ENCODE measurements around the gene SUN2. TPM values are rescaled to one million over a fixed set of nuclear protein-coding genes. Genes with fewer than 3 reads are reported as not detected.

SUN2 gene
- polyA plus RNA-seq, 3 donors from 2014 or later, result 444 to 668 (median 473) TPM

DNA sequence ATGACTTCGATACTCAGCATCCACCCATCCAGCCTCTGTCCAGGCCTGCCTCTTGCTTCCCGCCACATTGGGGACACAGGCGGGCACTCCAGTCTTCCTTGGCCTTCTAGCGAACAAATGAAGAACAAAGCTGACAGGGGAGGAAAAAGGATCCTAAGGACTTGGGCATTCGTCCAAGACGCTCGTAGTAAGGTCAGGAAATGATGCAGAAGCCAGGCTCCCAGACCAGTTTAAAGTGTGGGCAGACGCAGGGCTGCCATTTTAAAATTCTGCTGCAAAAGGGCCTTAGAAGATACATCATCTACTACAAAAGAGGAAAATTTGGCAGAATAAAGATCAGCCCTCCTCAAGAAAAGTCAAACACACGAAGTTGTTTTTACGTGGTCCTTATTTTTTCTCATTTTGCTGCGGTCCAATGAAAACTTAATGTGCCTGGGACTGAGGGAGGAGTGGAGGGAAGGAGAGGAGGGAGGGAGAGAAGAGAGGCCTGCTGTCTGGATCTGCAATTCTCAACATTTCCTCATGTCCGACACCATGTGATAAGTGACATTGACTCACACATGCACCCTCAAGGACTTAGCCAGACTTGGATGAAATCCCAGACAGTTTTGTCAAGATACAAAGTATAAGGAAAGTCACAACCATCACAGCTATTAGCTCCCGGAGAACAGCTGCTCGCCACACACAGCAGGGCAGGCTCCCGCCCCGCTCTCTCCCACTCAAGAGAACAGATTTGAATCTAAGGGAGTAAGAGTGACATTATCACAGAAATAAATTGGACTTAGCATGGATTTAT lies 32.4 kb upstream of the SUN2 start:
- DNase-seq, result no peak
- Mint-ChIP-seq H3K27ac (no peak overlapping the region), H3K4me3 (no peak overlapping the region), H3K9me3 (no peaks in the 10 kb centered on the region), H3K27me3 (ENCODE audit: low read depth in 3 of 3) (no peaks in the 10 kb centered on the region), H3K36me3 (no peaks in the 10 kb centered on the region), H3K4me1 (peaks cover 5 to 6% of the 10 kb centered on the region in 2 donors)

DNA sequence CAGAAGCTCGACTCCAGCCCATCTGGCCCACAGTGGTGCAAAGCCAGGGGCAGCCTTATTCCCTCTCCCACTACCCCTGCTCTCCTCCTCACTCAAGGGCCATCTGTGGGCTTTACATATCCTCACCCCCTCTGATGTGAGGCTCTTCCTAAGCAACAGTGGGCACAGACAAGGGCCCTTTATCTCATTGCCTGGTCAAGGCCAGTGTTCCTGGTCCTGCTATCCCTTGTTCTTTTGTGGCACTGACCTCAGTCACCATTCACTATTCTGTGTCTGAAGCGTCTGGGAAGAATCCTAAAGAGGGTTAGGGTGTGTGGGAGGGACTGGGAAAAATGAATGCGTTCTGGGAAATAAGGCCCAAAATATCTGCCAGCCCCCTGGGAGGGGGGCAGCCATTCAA lies 30.8 kb upstream of the SUN2 start:
- no peak for DNase-seq
- Mint-ChIP-seq H3K4me3 (no peak overlapping the region), H3K27me3 (ENCODE audit: low read depth in 3 of 3) (no peaks in the 10 kb centered on the region), H3K4me1 (no peaks in the 10 kb centered on the region), H3K27ac (no peak overlapping the region), H3K9me3 (no peaks in the 10 kb centered on the region), H3K36me3 (peaks cover 6 to 7% (median 7%) of the 10 kb centered on the region in 3 donors)

- Mint-ChIP-seq H3K4me1 (no peaks in the 10 kb centered on the region), H3K27me3 (ENCODE audit: low read depth in 3 of 3) (no peaks in the 10 kb centered on the region), H3K36me3 (peaks cover 9 to 14% (median 11%) of the 10 kb centered on the region in 3 donors), H3K9me3 (no peaks in the 10 kb centered on the region), H3K4me3 (no peak overlapping the region), H3K27ac (no peak overlapping the region)
- no peak for DNase-seq
Measured at GRCh38 chr22:38784856-38785255, 29.1 kb upstream of the SUN2 start.

DNA sequence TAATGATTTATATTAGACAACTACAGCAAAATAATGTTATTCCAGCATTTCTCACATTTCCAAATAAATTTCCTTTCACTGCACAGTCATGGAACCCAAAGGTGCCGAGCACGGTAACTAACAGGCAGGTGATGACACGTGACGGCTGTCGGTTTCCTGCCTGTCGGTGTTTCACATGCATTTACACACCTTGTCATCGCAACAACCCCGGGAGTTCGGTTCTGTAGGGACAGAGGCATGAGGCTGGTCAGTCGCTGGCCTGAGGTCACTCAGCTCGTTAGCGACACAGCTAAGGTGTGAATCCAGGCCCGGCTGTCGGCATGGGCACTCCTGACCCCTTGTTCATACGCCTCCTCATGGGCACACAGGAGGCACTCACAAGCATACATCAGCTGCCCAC lies 28.2 kb upstream of the SUN2 start:
- Mint-ChIP-seq H3K4me1 (no peaks in the 10 kb centered on the region), H3K27me3 (ENCODE audit: low read depth in 3 of 3) (no peaks in the 10 kb centered on the region), H3K4me3 (no peak overlapping the region), H3K9me3 (no peaks in the 10 kb centered on the region), H3K36me3 (peaks cover 9 to 14% (median 11%) of the 10 kb centered on the region in 3 donors), H3K27ac (no peak overlapping the region)
- DNase-seq, result no peak

- H3K9me3 Mint-ChIP-seq, result no peaks in the 10 kb centered on the region
- H3K27ac Mint-ChIP-seq, result no peak overlapping the region
- no peaks in the 10 kb centered on the region for H3K27me3 Mint-ChIP-seq (ENCODE audit: low read depth in 3 of 3)
- H3K4me1 Mint-ChIP-seq, result no peaks in the 10 kb centered on the region
- H3K4me3 Mint-ChIP-seq, result no peak overlapping the region
- no peak for DNase-seq
- H3K36me3 Mint-ChIP-seq, result peaks cover 11 to 18% (median 13%) of the 10 kb centered on the region in 3 donors
Measured at GRCh38 chr22:38783095-38783615, 27.4 kb upstream of the SUN2 start.

DNA sequence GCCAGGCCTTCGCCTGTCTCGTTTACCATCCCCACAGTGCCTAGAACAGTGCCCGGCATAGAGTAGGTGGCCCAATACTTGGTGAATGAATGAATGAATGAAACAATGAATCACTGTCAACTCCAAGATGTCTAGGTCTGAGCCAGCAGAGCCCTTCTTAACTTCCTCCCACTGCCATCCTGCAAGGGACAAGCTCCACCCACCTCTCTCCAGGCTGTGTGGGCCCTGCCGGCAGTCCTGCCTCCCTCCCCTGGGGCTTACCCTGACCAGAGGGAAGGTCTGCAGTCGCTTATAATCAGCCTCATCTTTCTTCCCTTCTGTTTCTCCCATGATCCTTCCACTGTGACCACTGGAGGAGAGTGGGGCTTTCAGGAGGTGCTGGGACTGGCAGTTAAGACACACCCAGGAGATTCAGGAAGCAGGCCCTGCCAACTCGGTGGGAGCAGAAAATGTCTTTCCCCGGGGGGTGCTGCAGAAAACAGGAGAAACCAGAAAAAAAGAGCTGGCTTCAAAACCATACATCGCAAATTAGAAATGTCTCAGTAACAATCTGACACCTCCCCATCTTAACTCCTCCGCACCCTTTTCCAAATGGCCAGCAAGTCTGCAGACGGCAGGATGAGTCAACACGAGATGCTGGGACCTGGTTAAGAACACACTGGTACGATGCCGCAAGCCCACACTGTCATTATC lies 26.8 kb upstream of the SUN2 start:
- Mint-ChIP-seq H3K9me3 (no peaks in the 10 kb centered on the region), H3K36me3 (peaks cover 11 to 19% (median 15%) of the 10 kb centered on the region in 3 donors), H3K27me3 (ENCODE audit: low read depth in 3 of 3) (no peaks in the 10 kb centered on the region), H3K27ac (peak overlapping the region in 1 of 6 donors; percentile 35), H3K4me3 (no peak overlapping the region), H3K4me1 (no peaks in the 10 kb centered on the region)
- no peak for DNase-seq

DNA sequence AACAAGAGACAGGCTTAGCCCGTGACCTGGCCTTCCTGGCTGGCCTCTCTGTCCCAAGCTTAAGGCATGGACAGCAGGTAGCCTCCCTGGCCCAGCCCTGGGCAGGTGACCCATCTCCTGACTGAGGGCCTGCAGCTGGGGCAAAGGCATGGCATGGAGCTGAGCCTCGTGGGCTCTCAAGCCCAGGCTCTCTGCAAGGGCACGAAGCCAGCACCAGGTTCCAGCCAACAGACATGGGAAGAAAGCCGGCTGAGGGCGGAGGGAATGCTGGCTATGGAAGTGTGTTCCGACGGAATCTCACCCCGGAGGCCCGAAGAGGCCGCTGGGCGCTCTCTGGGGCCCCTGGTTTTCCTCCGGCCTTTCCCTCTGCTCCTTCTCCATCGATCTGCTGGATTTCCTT lies 25.2 kb upstream of the SUN2 start:
- no peak for DNase-seq
- H3K27ac Mint-ChIP-seq, result no peak overlapping the region
- H3K36me3 Mint-ChIP-seq, result peaks cover 11 to 19% (median 15%) of the 10 kb centered on the region in 3 donors
- no peaks in the 10 kb centered on the region for H3K9me3 Mint-ChIP-seq
- peaks cover 0 to 3% of the 10 kb centered on the region in 2 donors for H3K4me1 Mint-ChIP-seq
- H3K4me3 Mint-ChIP-seq, result no peak overlapping the region
- H3K27me3 Mint-ChIP-seq (ENCODE audit: low read depth in 3 of 3), result no peaks in the 10 kb centered on the region

DNA sequence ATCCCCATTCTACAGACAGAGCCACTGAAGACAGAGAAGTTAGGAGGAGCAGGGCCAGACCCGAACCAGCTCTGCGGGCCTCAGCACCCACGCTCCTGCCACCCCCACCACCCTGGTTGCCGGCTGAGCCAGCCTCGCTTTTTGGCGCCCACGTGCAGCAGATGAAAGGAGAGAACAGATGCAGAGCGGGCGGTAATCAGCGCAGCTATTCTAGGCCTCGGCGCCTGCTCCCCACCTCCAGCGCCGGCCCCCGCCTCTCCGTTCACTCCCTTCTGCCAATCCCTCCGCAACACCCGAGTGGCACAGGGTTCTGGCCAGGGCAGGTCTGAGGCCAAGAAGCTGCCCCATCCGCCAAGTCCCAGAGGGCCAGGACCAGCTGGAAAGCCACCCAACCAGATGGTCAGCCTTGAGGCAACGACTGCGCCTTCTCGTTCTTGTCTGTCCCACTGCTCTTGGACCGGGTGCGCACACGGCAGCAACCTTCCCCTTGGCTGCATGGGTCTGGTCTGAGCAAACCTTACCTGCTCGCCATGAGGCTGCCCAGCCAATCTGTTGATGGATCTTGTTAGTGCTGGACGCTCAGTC lies 21.4 kb upstream of the SUN2 start:
- H3K27me3 Mint-ChIP-seq (ENCODE audit: low read depth in 3 of 3), result peaks cover 0 to 1% (median 0%) of the 10 kb centered on the region in 3 donors
- H3K4me3 Mint-ChIP-seq, result no peak overlapping the region
- DNase-seq, result no peak
- peaks cover 6 to 14% of the 10 kb centered on the region in 2 donors for H3K4me1 Mint-ChIP-seq
- no peaks in the 10 kb centered on the region for H3K9me3 Mint-ChIP-seq
- H3K27ac Mint-ChIP-seq, result no peak overlapping the region
- peaks cover 9 to 17% (median 14%) of the 10 kb centered on the region in 3 donors for H3K36me3 Mint-ChIP-seq

- peaks cover 0 to 8% (median 5%) of the 10 kb centered on the region in 3 donors for H3K36me3 Mint-ChIP-seq
- H3K4me1 Mint-ChIP-seq, result peaks cover 6 to 14% of the 10 kb centered on the region in 2 donors
- peaks cover 0 to 2% (median 1%) of the 10 kb centered on the region in 3 donors for H3K27me3 Mint-ChIP-seq (ENCODE audit: low read depth in 3 of 3)
- DNase-seq, result no peak
- H3K27ac Mint-ChIP-seq, result peak overlapping the region in 2 of 6 donors; percentile 12 to 45
- no peaks in the 10 kb centered on the region for H3K9me3 Mint-ChIP-seq
- no peak overlapping the region for H3K4me3 Mint-ChIP-seq
Measured at GRCh38 chr22:38776086-38776485, 20.3 kb upstream of the SUN2 start.

DNA sequence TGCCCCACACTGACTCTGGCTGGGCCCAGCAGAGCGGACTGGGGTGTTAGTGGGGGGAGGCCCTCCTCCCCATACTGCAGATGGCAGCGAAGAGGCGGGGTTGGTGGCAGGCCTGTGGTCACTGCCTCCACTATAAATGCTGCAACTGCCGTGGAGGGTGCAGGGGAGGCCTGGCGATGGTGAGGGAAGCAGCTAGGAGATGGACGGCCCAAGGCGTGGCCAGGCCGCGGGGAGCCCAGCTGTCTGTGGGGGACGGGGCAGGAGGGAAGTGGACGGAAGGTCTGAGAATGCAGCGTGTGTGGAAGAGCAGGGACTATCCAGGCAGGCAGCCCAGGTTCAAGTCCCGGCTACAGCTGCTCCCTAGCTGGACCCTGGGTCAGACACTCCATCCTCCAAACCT lies 19.9 kb upstream of the SUN2 start:
- Mint-ChIP-seq H3K27ac (peak overlapping the region in 5 of 6 donors; percentile 33 to 84 (median 67)), H3K27me3 (ENCODE audit: low read depth in 3 of 3) (peaks cover 0 to 2% (median 1%) of the 10 kb centered on the region in 3 donors)

GRCh38 chr22:38774496-38775166 lies 18.8 kb upstream of the SUN2 start:
- H3K4me3 Mint-ChIP-seq, result no peak overlapping the region
- H3K4me1 Mint-ChIP-seq, result peaks cover 6 to 14% of the 10 kb centered on the region in 2 donors
- DNase-seq, result no peak
- H3K27me3 Mint-ChIP-seq (ENCODE audit: low read depth in 3 of 3), result peaks cover 0 to 2% (median 1%) of the 10 kb centered on the region in 3 donors
- peaks cover 0 to 5% (median 5%) of the 10 kb centered on the region in 3 donors for H3K36me3 Mint-ChIP-seq
- no peaks in the 10 kb centered on the region for H3K9me3 Mint-ChIP-seq
- peak overlapping the region in 1 of 6 donors; percentile 18 for H3K27ac Mint-ChIP-seq

More for the DNA sequence above, 19.9 kb upstream of the SUN2 start:
- Mint-ChIP-seq H3K36me3 (peaks cover 0 to 8% (median 5%) of the 10 kb centered on the region in 3 donors), H3K4me3 (peak overlapping the region in 4 of 5 donors; percentile 16 to 35 (median 32)), H3K4me1 (peaks cover 6 to 14% of the 10 kb centered on the region in 2 donors), H3K9me3 (no peaks in the 10 kb centered on the region)
- DNase-seq, result no peak

DNA sequence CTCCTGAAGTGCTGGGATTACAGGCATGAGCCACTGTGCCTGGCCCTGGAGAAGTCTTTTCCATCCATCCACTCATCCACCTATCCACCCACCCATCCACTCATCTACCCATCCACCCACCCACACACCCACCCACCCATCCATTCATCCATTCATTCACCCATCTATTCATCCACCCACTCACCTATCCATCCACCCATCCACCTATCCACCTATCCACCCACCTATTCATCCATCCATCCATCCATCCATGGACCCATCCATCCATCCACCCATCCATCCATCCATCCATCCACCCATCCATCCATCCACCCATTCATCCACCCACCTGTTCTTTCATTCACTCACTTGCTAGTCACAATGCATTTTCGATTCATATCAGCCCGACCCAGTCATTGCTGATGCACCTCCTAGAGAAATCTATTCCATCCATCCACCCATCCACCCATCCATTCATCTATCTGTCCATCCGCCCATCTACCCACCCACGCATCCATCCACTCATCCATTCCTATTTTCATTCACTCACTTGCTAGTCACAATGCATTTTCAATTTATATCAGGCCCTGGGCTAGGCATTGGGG lies 17.7 kb upstream of the SUN2 start:
- Mint-ChIP-seq H3K36me3 (peaks cover 0 to 5% (median 4%) of the 10 kb centered on the region in 3 donors), H3K4me1 (peaks cover 6 to 14% of the 10 kb centered on the region in 2 donors), H3K4me3 (no peak overlapping the region), H3K27ac (no peak overlapping the region), H3K27me3 (ENCODE audit: low read depth in 3 of 3) (peaks cover 0 to 2% (median 1%) of the 10 kb centered on the region in 3 donors), H3K9me3 (no peaks in the 10 kb centered on the region)
- DNase-seq, result no peak

- no peaks in the 10 kb centered on the region for H3K36me3 Mint-ChIP-seq
- H3K27me3 Mint-ChIP-seq (ENCODE audit: low read depth in 3 of 3), result peaks cover 0 to 2% (median 1%) of the 10 kb centered on the region in 3 donors
- H3K4me3 Mint-ChIP-seq, result no peak overlapping the region
- no peak overlapping the region for H3K27ac Mint-ChIP-seq
- no peaks in the 10 kb centered on the region for H3K9me3 Mint-ChIP-seq
- H3K4me1 Mint-ChIP-seq, result peaks cover 6 to 14% of the 10 kb centered on the region in 2 donors
- DNase-seq, result no peak
Measured at GRCh38 chr22:38772623-38772873, 16.8 kb upstream of the SUN2 start.
